HEK293T (cell line): Measurements from ENCODE around the gene MVB12B.

Source experiments
- CTCF ChIA-PET: fragments of 350-600 bp; formaldehyde crosslinking; extraction: SDS; loops from one replicate; lab custom pipeline; 2021; ENCODE audit warnings: antibody characterized with exemption, inconsistent platforms; lab: Yijun Ruan, JAX
- POLR2A ChIA-PET: fragments of 350-600 bp; formaldehyde crosslinking; extraction: SDS; loops from one replicate; lab custom pipeline; 2020; ENCODE audit warnings: antibody characterized with exemption, inconsistent platforms; lab: Yijun Ruan, JAX
- DNase-seq: peaks from one replicate; pipeline ENCODE4 v3.0.0; 2012; ENCODE audit warnings: mixed read lengths; ENCODE audit errors: extremely low spot score
- ARNT ChIP-seq: fragments of 450-650 bp; IDR thresholded peaks from 2 replicates; pipeline ENCODE4 v1.6.1; 2017; ENCODE audit warnings: mild to moderate bottlenecking
- BHLHE40 ChIP-seq: fragments of 450-650 bp; IDR thresholded peaks from 2 replicates; pipeline ENCODE4 v1.6.1; 2016; ENCODE audit warnings: mild to moderate bottlenecking, moderate library complexity, borderline replicate concordance
- CTBP1 ChIP-seq: fragments of 450-650 bp; IDR thresholded peaks from 2 replicates; pipeline ENCODE4 v1.6.1; 2016; ENCODE audit warnings: borderline replicate concordance
- ELF4 ChIP-seq: fragments of 450-650 bp; IDR thresholded peaks from 2 replicates; pipeline ENCODE4 v1.6.1; 2017; ENCODE audit warnings: antibody characterized with exemption
- FOXA1 ChIP-seq: fragments of 450-650 bp; IDR thresholded peaks from 2 replicates; pipeline ENCODE4 v1.6.1; 2016; ENCODE audit warnings: mild to moderate bottlenecking
- FOXK2 ChIP-seq: fragments of 450-650 bp; IDR thresholded peaks from 2 replicates; pipeline ENCODE4 v1.6.1; 2016; ENCODE audit warnings: mild to moderate bottlenecking
- FOXM1 ChIP-seq: fragments of 450-650 bp; IDR thresholded peaks from 2 replicates; pipeline ENCODE4 v1.6.1; 2017; ENCODE audit warnings: mild to moderate bottlenecking, borderline replicate concordance
- HDGF ChIP-seq: fragments of 450-650 bp; IDR thresholded peaks from 2 replicates; pipeline ENCODE4 v1.6.1; 2017; ENCODE audit warnings: antibody characterized with exemption, borderline replicate concordance
- L3MBTL2 ChIP-seq: fragments of 450-650 bp; conservative IDR thresholded peaks from 2 replicates; pipeline ENCODE4 v1.6.1; 2016; ENCODE audit warnings: mild to moderate bottlenecking
- LEF1 ChIP-seq: fragments of 450-650 bp; IDR thresholded peaks from 2 replicates; pipeline ENCODE4 v1.6.1; 2017; ENCODE audit warnings: mild to moderate bottlenecking, borderline replicate concordance
- NFRKB ChIP-seq: fragments of 450-650 bp; IDR thresholded peaks from 2 replicates; pipeline ENCODE4 v1.6.1; 2016; ENCODE audit warnings: mild to moderate bottlenecking, moderate library complexity
- SP1 ChIP-seq: fragments of 450-650 bp; IDR thresholded peaks from 2 replicates; pipeline ENCODE4 v1.6.1; 2017
- SUZ12 ChIP-seq: fragments of 450-650 bp; IDR thresholded peaks from 2 replicates; pipeline ENCODE4 v1.6.1; 2016; ENCODE audit warnings: mild to moderate bottlenecking
- TARDBP ChIP-seq: fragments of 450-650 bp; IDR thresholded peaks from 2 replicates; pipeline ENCODE4 v1.6.1; 2016
- ZNF384 ChIP-seq: fragments of 450-650 bp; IDR thresholded peaks from 2 replicates; pipeline ENCODE4 v1.6.1; 2016
- TF ChIP-seq, protein P1 (sequence below): fragments of 450-650 bp; IDR thresholded peaks from 2 replicates; pipeline ENCODE4 v1.6.1; 2016

MVB12B gene

DNA sequence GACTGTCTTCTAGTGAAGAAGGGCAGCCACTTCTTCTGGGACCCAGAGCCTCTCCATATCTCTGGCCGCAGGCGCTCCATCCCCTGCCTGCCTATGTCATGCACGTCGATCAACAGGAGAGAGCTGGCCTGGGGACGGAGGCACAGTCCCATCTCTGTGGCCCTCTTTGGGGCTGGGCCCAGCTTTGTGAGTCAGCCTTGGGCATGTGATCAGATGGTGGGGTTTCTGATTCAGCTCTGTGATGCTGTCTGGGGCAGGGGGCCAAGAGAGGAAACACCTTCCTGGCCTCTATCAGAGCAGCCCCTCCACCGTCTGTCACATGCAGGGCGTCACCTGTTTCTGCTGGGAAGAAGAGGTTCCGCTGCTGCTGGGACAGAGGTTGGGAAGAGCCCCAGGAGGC lies 72.6 kb downstream of the MVB12B start:
- POLR2A ChIA-PET = no interaction called here
- CTCF ChIA-PET = interaction anchor here (0.9 to 1.8 kb wide), 3 partner anchors 20 to 97 kb away, joined by 3 to 16 read pairs (median 5); no protein-coding TSS in a partner anchor
- no peak for DNase-seq
- TF ChIP-seq HDGF (no peak), L3MBTL2 (no peak), TARDBP (no peak), ELF4 (no peak), NFRKB (no peak), LEF1 (no peak), FOXM1 (no peak), FOXK2 (no peak)
- TF ChIP-seq, protein P1, sequence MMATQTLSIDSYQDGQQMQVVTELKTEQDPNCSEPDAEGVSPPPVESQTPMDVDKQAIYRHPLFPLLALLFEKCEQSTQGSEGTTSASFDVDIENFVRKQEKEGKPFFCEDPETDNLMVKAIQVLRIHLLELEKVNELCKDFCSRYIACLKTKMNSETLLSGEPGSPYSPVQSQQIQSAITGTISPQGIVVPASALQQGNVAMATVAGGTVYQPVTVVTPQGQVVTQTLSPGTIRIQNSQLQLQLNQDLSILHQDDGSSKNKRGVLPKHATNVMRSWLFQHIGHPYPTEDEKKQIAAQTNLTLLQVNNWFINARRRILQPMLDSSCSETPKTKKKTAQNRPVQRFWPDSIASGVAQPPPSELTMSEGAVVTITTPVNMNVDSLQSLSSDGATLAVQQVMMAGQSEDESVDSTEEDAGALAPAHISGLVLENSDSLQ = no peak

DNA sequence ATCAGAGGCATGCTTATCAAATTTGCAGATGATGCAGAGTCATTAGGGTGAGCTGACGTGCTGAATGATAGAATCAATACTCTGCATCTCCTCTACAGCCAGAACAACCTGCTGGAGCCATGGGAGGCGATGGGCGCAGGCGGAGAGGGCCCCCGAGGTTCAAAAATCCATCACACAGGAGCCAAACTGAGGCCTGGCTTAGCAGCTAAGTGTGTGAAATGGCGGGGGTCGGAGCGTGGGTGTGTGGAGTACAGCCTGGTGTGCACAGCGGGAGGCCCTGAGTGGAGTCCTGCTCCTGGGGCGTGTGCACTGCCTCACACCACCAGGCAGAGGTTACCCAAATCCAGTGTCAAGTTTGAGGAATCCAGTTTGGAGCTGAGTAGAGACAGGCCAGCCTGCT lies 73.2 kb downstream of the MVB12B start:
- POLR2A ChIA-PET = no interaction called here
- CTCF ChIA-PET = interaction anchor here (1.8 kb wide), 1 partner anchor 98 kb away, joined by 16 read pairs; no protein-coding TSS in a partner anchor
- DNase-seq = no peak
- TF ChIP-seq SUZ12 (no peak), BHLHE40 (no peak)
- TF ChIP-seq, protein P1 = no peak

DNA sequence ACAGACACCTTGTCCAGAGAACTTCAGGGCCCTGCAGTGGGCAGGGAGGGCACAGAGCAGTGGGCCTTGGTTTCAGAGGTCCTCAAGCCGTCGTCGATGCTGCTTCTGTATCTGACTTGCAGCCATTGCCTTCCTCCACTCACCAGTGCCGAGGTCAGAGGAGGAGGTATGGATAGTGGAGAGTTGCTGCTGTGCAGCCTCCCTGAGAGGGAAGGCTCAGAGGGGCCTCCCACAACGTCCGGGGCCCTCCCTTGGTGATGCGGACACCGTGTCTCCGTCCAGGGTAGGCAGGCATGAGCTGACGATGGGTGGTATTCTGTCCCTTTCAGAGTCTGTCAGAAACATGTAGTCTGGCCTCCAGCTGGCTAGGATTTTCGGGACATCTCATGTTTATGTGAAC lies 73.9 kb downstream of the MVB12B start:
- CTCF ChIA-PET = no interaction called here
- no peak for DNase-seq
- POLR2A ChIA-PET = no interaction called here
- TF ChIP-seq FOXM1 = no peak
- TF ChIP-seq BHLHE40 = no peak
- TF ChIP-seq CTBP1 = no peak
- no peak for TF ChIP-seq FOXA1
- TF ChIP-seq ARNT = no peak
- no peak for TF ChIP-seq L3MBTL2
- no peak for TF ChIP-seq FOXK2
- no peak for TF ChIP-seq TARDBP
- TF ChIP-seq, protein P1 = no peak
- no peak for TF ChIP-seq SP1
- no peak for TF ChIP-seq SUZ12
- TF ChIP-seq ZNF384 = no peak
- TF ChIP-seq NFRKB = no peak
- no peak for TF ChIP-seq LEF1
- TF ChIP-seq ELF4 = no peak
- TF ChIP-seq HDGF = no peak

DNA sequence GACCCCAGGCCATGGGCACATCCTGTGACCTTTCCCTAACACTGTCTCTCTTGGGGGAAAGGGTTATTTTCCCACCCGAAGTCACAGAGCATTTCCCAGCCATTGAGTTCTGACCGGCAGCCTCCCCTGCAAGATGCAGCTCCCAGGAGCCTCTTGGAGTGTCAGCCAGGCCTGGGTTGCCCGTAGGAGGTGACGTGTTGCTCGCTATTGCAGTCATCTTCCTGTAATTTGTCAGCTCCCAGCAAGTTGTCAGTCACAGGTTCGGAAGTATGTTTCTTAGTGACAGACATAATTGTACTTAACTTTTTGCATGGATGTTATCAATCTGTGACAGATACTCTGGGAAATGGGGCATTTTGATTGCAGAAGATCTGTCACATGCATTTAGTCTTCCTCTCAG lies 74.5 kb downstream of the MVB12B start:
- CTCF ChIA-PET = no interaction called here
- POLR2A ChIA-PET = no interaction called here

DNA sequence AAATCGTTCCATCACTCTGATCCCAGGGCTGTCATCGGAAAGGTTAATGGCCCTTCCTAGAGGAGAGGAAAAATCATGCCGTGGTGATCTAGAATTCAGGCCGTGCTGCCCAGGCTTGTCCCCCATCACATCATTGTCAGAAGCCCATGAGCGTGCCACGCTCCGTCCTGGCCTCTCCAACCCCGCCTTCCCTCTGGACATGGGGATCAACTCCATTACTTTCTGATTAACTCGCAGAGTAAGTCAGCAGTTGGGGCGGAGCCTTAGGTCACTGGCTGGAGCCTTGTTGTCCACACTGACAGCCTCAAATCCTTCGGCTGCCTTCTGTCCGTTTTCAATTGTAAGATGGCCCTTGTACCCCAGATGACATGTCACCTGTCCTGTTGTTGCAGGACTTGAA lies 75.0 kb downstream of the MVB12B start:
- ChIA-PET CTCF (no interaction called here), POLR2A (no interaction called here)
- no peak for DNase-seq
- TF ChIP-seq, protein P1 = no peak
- no peak for TF ChIP-seq HDGF
- TF ChIP-seq ELF4 = no peak
- TF ChIP-seq SUZ12 = no peak
- no peak for TF ChIP-seq L3MBTL2
- TF ChIP-seq LEF1 = no peak
- no peak for TF ChIP-seq ZNF384
- no peak for TF ChIP-seq FOXK2
- no peak for TF ChIP-seq FOXM1
- TF ChIP-seq BHLHE40 = no peak
- TF ChIP-seq NFRKB = no peak
- TF ChIP-seq ARNT = no peak
- no peak for TF ChIP-seq CTBP1
- TF ChIP-seq SP1 = no peak

More for the DNA sequence above, 74.5 kb downstream of the MVB12B start:
- TF ChIP-seq ELF4 (no peak), FOXK2 (no peak), ARNT (no peak)
- no peak for DNase-seq

DNA sequence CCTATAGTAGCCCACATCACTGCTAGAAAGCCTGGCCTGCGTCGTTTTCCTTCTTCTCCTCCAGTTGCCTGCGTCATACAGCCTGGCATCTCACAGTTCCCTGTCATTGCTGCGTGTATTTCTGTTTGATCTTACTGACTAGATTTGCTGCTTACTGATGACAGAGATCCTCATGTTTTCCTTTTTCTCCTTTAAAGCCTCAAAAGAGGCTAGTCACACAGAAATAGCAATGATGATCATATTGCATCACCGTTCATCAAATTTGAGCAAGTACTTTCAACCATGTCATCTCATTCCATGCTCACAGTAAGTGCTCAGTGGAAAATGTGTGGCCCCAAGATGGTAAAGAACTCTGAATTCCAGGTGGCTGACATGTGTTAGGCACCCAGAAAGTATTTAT lies 76.8 kb downstream of the MVB12B start:
- TF ChIP-seq FOXM1 = no peak
- TF ChIP-seq BHLHE40 = no peak
- no peak for TF ChIP-seq SP1
- no peak for DNase-seq
- ChIA-PET CTCF (no interaction called here), POLR2A (no interaction called here)

DNA sequence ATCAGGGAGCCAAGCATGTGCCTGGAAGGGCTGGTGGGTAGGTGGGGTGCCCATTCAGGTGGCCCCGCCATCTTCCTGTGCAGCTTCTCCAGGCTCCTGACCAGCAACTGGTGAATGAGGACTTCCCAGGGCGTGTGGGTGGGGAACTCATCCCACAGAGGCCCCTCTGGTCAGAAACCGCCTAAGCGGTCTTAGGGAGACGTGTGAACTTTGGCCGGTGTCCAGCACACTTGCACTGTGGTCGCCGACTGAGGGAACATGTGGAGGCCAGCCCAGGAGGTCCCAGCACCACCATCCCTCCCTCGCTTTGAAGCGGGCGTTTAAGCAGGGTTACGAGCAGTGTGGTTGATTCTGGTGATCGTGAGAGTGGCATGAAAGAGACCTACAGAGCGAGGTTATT lies 77.8 kb downstream of the MVB12B start:
- CTCF ChIA-PET = no interaction called here
- DNase-seq = no peak
- POLR2A ChIA-PET = no interaction called here
- TF ChIP-seq SUZ12 (no peak), CTBP1 (no peak)
- TF ChIP-seq, protein P1 = no peak
